ENCODE results near the gene SEC31A.

DNA sequence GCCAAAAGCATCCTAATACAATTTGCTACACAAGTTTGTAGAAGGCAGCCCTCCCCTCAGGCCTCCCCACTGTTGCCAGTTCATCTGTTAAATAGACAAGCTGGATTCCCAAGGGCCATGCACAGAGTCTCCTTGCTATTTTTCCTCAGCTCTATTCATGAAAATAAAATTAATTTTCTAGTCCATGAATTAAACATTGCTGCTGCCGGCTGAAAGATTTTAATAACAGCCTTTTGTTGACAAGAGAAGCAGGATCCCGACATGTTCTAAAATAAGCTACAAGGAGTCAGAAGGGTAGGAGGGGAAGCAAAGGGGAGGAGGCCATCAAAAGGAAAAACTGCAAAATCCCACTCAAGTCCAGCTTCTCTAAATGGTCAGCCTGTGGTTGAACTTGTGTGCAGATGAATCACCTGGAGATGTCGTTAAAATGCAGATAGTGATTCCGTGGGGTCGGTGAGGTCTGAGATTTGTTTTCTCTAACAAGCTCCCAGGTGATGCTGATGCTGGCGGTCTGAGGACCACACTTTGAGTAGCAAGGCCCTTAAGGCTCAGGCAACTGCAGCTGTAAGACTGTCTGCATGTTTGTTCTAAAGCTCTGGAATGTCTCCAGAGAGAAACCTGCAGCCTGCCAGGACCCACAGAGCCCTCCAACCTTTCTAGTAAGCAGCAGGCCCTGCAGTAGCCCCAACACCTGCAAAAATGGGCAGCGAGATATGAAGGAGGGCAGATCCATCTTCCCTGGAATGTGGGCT lies 101.8 kb downstream of the SEC31A start:
- TF ChIP-seq, protein P1, sequence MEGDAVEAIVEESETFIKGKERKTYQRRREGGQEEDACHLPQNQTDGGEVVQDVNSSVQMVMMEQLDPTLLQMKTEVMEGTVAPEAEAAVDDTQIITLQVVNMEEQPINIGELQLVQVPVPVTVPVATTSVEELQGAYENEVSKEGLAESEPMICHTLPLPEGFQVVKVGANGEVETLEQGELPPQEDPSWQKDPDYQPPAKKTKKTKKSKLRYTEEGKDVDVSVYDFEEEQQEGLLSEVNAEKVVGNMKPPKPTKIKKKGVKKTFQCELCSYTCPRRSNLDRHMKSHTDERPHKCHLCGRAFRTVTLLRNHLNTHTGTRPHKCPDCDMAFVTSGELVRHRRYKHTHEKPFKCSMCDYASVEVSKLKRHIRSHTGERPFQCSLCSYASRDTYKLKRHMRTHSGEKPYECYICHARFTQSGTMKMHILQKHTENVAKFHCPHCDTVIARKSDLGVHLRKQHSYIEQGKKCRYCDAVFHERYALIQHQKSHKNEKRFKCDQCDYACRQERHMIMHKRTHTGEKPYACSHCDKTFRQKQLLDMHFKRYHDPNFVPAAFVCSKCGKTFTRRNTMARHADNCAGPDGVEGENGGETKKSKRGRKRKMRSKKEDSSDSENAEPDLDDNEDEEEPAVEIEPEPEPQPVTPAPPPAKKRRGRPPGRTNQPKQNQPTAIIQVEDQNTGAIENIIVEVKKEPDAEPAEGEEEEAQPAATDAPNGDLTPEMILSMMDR (IDR thresholded peaks at IDR 0.05; ENCODE audit: poor library complexity) = no peak
- TF ChIP-seq EZH2phosphoT487 (IDR thresholded peaks at IDR 0.05; ENCODE audit: low read depth, severe bottlenecking, unreplicated experiment) (no peak), EZH2 (IDR thresholded peaks at IDR 0.05; ENCODE audit: borderline replicate concordance) (no peak)
